Hepatocyte (in vitro differentiated cells): ENCODE measurements around the gene CTBP1. TPM values are rescaled to one million over a fixed set of nuclear protein-coding genes. Genes with fewer than 3 reads are reported as not detected.

Source experiments
- DNase-seq: peaks from one replicate; pipeline ENCODE4 v3.0.0-alpha.2; 2016; ENCODE audit warnings: low spot score
- H2AFZ ChIP-seq: fragments of 200-600 bp; sonication (generic); 2 replicates; pipeline ENCODE4 v1.6.0; 2016; ENCODE audit warnings: antibody characterized with exemption, mild to moderate bottlenecking
- H3K27ac ChIP-seq: fragments of 200-600 bp; sonication (generic); 2 replicates; pipeline ENCODE4 v1.5.1; 2016; ENCODE audit warnings: mild to moderate bottlenecking
- H3K27me3 ChIP-seq: fragments of 200-600 bp; sonication (generic); 2 replicates; pipeline ENCODE4 v1.6.1; 2016
- H3K36me3 ChIP-seq: fragments of 200-600 bp; sonication (generic); replicated peaks from 2 replicates; pipeline ENCODE4 v1.5.1; 2016; ENCODE audit warnings: low read depth; ENCODE audit not compliant: insufficient read depth
- H3K4me1 ChIP-seq: fragments of 200-600 bp; sonication (generic); 2 replicates; pipeline ENCODE4 v1.5.1; 2016; ENCODE audit warnings: mild to moderate bottlenecking, moderate library complexity; ENCODE audit not compliant: insufficient read depth
- H3K4me2 ChIP-seq: fragments of 200-600 bp; sonication (generic); 2 replicates; pipeline ENCODE4 v1.6.0; 2016
- H3K4me3 ChIP-seq: fragments of 200-600 bp; sonication (generic); 2 replicates; pipeline ENCODE4 v1.5.1; 2016; ENCODE audit warnings: mild to moderate bottlenecking
- H3K79me2 ChIP-seq: fragments of 200-600 bp; sonication (generic); 2 replicates; pipeline ENCODE4 v1.6.0; 2017; ENCODE audit warnings: mild to moderate bottlenecking
- H3K9me2 ChIP-seq: fragments of 200-600 bp; sonication (generic); replicated peaks from 2 replicates; pipeline ENCODE4 v1.6.0; 2017; ENCODE audit warnings: mild to moderate bottlenecking; ENCODE audit not compliant: insufficient read depth
- H3K9me3 ChIP-seq: fragments of 200-600 bp; sonication (generic); 2 replicates; pipeline ENCODE4 v1.5.1; 2016; ENCODE audit warnings: low read depth, mild to moderate bottlenecking
- H4K20me1 ChIP-seq: fragments of 200-600 bp; sonication (generic); 2 replicates; pipeline ENCODE4 v1.6.0; 2016; ENCODE audit warnings: mild to moderate bottlenecking; ENCODE audit not compliant: insufficient read depth, poor library complexity, severe bottlenecking
- CTCF ChIP-seq: fragments of 200-600 bp; sonication (generic); IDR thresholded peaks from 2 replicates; pipeline ENCODE4 v1.5.1; 2016; ENCODE audit warnings: antibody characterized with exemption, mild to moderate bottlenecking; ENCODE audit not compliant: poor library complexity
- EZH2 ChIP-seq: fragments of 200-600 bp; sonication (generic); IDR thresholded peaks from 2 replicates; pipeline ENCODE4 v1.6.1; 2016; ENCODE audit warnings: antibody characterized with exemption, mild to moderate bottlenecking, borderline replicate concordance
- EZH2phosphoT487 ChIP-seq: fragments of 200-600 bp; sonication (generic); IDR thresholded peaks from one replicate; pipeline ENCODE4 v1.6.1; 2018; ENCODE audit warnings: antibody characterized with exemption, mild to moderate bottlenecking, low read depth, moderate library complexity; ENCODE audit not compliant: unreplicated experiment, severe bottlenecking
- WGBS: methylation state at CpG from one replicate; pipeline ENCODE4 v1.1.6; 2016; ENCODE audit warnings: low lambda C conversion rate; ENCODE audit errors: missing lambda C conversion rate; 5-methylcytosine and 5-hydroxymethylcytosine counted together
- polyA plus RNA-seq: library from polyadenylated mRNA; unstranded; fragments of >200 nt; fragmentation: Nextera tagmentation; extraction: Ambion mirVana; gene quantifications from 2 replicates; pipeline ENCODE4 v1.2.1, GENCODE V29; 2016
- total RNA-seq: library from RNA; depleted of rRNA; stranded (reverse); fragments of >200 nt; gene quantifications from 2 replicates; pipeline ENCODE4 v1.2.3, GENCODE V29; 2014

Gene CTBP1
- total and polyA plus RNA-seq, 2 experiments from 2014 or later = 169 to 179 TPM

- H4K20me1 ChIP-seq = peaks cover 55% of the 10 kb centered on the region
- H3K79me2 ChIP-seq = peaks cover 61% of the 10 kb centered on the region
Observed at GRCh38 chr4:1236103-1236641, 12.8 kb downstream of the CTBP1 start.

GRCh38 chr4:1235381-1236102, 13.4 kb downstream of the CTBP1 start:
- Histone ChIP-seq H3K4me3 (no peak overlapping the region), H3K9me2 (no peaks in the 10 kb centered on the region), H3K4me1 (peaks cover 14% of the 10 kb centered on the region), H3K79me2 (peaks cover 55% of the 10 kb centered on the region), H3K4me2 (no peak overlapping the region), H4K20me1 (peaks cover 48% of the 10 kb centered on the region), H2AFZ (no peak overlapping the region), H3K27me3 (no peaks in the 10 kb centered on the region), H3K9me3 (no peaks in the 10 kb centered on the region), H3K27ac (no peak overlapping the region), H3K36me3 (no peaks in the 10 kb centered on the region)
- DNase-seq = no peak
- 97% methylated on average over 33 of the region's 35 CpGs for WGBS
- TF ChIP-seq EZH2phosphoT487 (no peak), EZH2 (no peak), CTCF (no peak)

More at GRCh38 chr4:1236103-1236641, 12.8 kb downstream of the CTBP1 start:
- no peak overlapping the region for H3K4me2 ChIP-seq
- WGBS = 98% methylated on average over 19 of the region's 19 CpGs
- no peak overlapping the region for H2AFZ ChIP-seq
- no peak overlapping the region for H3K27ac ChIP-seq
- peaks cover 14% of the 10 kb centered on the region for H3K4me1 ChIP-seq
- H3K9me2 ChIP-seq = no peaks in the 10 kb centered on the region
- H3K27me3 ChIP-seq = no peaks in the 10 kb centered on the region
- H3K36me3 ChIP-seq = no peaks in the 10 kb centered on the region
- TF ChIP-seq CTCF = no peak
- no peak for TF ChIP-seq EZH2
- no peak for DNase-seq
- H3K9me3 ChIP-seq = no peaks in the 10 kb centered on the region
- no peak overlapping the region for H3K4me3 ChIP-seq

GRCh38 chr4:1234811-1235292, 14.1 kb downstream of the CTBP1 start:
- peaks cover 47% of the 10 kb centered on the region for H4K20me1 ChIP-seq
- no peak for DNase-seq
- no peaks in the 10 kb centered on the region for H3K9me3 ChIP-seq
- peaks cover 14% of the 10 kb centered on the region for H3K4me1 ChIP-seq
- H3K27ac ChIP-seq = peak overlapping the region; percentile 27
- H3K36me3 ChIP-seq = no peaks in the 10 kb centered on the region
- no peak overlapping the region for H2AFZ ChIP-seq
- H3K27me3 ChIP-seq = no peaks in the 10 kb centered on the region
- no peak overlapping the region for H3K4me2 ChIP-seq
- H3K9me2 ChIP-seq = no peaks in the 10 kb centered on the region
- no peak for TF ChIP-seq CTCF
- TF ChIP-seq EZH2phosphoT487 = no peak
- TF ChIP-seq EZH2 = no peak
- 92% methylated on average over 24 of the region's 24 CpGs for WGBS
- peaks cover 54% of the 10 kb centered on the region for H3K79me2 ChIP-seq
- H3K4me3 ChIP-seq = no peak overlapping the region
